Keratinocyte (primary cell): ENCODE data around the gene GYG2. TPM values are rescaled to one million over a fixed set of nuclear protein-coding genes. Genes with fewer than 3 reads are reported as not detected.

Experiments
- DNase-seq: peaks from one replicate; pipeline ENCODE4 v3.0.0-alpha.2; 2011; ENCODE audit warnings: low read depth, missing footprints, low spot score
- FAIRE-seq: peaks from 2 replicates; lab custom pipeline; 2011; peaks lifted over from hg19 to GRCh38; lab: Jason Lieb, UNC
- H2AFZ ChIP-seq: 2 replicates; pipeline ENCODE4 v1.6.0; 2012; ENCODE audit warnings: low read length, control low read depth, inconsistent platforms; ENCODE audit not compliant: control insufficient read depth
- H3K27ac ChIP-seq: 2 replicates; pipeline ENCODE4 v1.5.1; 2011; ENCODE audit warnings: low read length; ENCODE audit not compliant: control insufficient read depth, insufficient read depth
- H3K27me3 ChIP-seq: 3 replicates; pipeline ENCODE4 v1.6.0; 2011; ENCODE audit warnings: low read length; ENCODE audit not compliant: control insufficient read depth, insufficient read depth; ENCODE audit errors: extremely low read depth
- H3K36me3 ChIP-seq, 2 experiments: 2 replicates in 1 of 2; 3 replicates in 1 of 2; pipeline ENCODE4 v1.5.1; 2011; ENCODE audit warnings: low read length in 2 of 2, mild to moderate bottlenecking in 1 of 2; ENCODE audit not compliant: control insufficient read depth in 2 of 2, insufficient read depth in 2 of 2; ENCODE audit errors: extremely low read depth in 1 of 2
- H3K4me1 ChIP-seq: 3 replicates; pipeline ENCODE4 v1.5.1; 2011; ENCODE audit warnings: low read length; ENCODE audit not compliant: control insufficient read depth, insufficient read depth; ENCODE audit errors: extremely low read depth
- H3K4me2 ChIP-seq: 3 replicates; pipeline ENCODE4 v1.6.0; 2011; ENCODE audit warnings: low read depth, low read length; ENCODE audit not compliant: control insufficient read depth, insufficient read depth; ENCODE audit errors: extremely low read depth
- H3K4me3 ChIP-seq, 3 experiments: fragments of 200-600 bp in 1 of 3; sonication (generic) in 1 of 3; 2 replicates in 2 of 3; 3 replicates in 1 of 3; pipeline ENCODE4 v1.5.1; 2011 to 2016; ENCODE audit warnings: low read length in 3 of 3, mild to moderate bottlenecking in 3 of 3, control low read depth in 2 of 3, inconsistent platforms in 1 of 3, low read depth in 1 of 3, mixed read lengths in 1 of 3, mixed run types in 1 of 3, moderate library complexity in 1 of 3; ENCODE audit not compliant: control insufficient read depth in 2 of 3, insufficient read depth in 2 of 3; ENCODE audit errors: extremely low read depth in 1 of 3
- H3K79me2 ChIP-seq: 2 replicates; pipeline ENCODE4 v1.6.0; 2012; ENCODE audit warnings: low read length; ENCODE audit not compliant: control insufficient read depth, insufficient read depth
- H3K9ac ChIP-seq: 3 replicates; pipeline ENCODE4 v1.6.0; 2011; ENCODE audit warnings: low read length; ENCODE audit not compliant: control insufficient read depth, insufficient read depth; ENCODE audit errors: extremely low read depth
- H3K9me1 ChIP-seq: 3 replicates; pipeline ENCODE4 v1.6.0; 2011; ENCODE audit warnings: low read length; ENCODE audit not compliant: control insufficient read depth, insufficient read depth; ENCODE audit errors: extremely low read depth
- H3K9me3 ChIP-seq: 2 replicates; pipeline ENCODE4 v1.5.1; 2012; ENCODE audit warnings: low read depth, low read length; ENCODE audit not compliant: control insufficient read depth
- H4K20me1 ChIP-seq: 3 replicates; pipeline ENCODE4 v1.6.0; 2011; ENCODE audit warnings: low read length; ENCODE audit not compliant: control insufficient read depth, insufficient read depth; ENCODE audit errors: extremely low read depth
- EZH2 ChIP-seq: IDR thresholded peaks from one replicate; pipeline ENCODE4 v1.6.1; 2012; ENCODE audit warnings: inconsistent platforms, mild to moderate bottlenecking, low read length, moderate library complexity
- dilution Hi-C: fragments of 300-500 bp; cut with MboI; formaldehyde crosslinking; loops from one replicate; pipeline ENCODE4 v1.7.0; 2020; ENCODE audit warnings: low sequenced_read_pairs; ENCODE audit not compliant: extremely low pct_ligation_motif_present
- polyA plus RNA-seq, 5 experiments: library from polyadenylated mRNA; depleted of rRNA in 3 of 5; stranded (reverse) in 3 of 5; stranded (forward) in 1 of 5; unstranded in 1 of 5; fragments of >200 nt; gene quantifications; 1 replicate in 1 of 5; 2 replicates in 3 of 5; 3 replicates in 1 of 5; pipeline versions ENCODE4 v1.2.1 to v1.2.3, GENCODE V29; 2011 to 2012; ENCODE audit warnings: missing spikeins in 2 of 5, low read depth in 1 of 5, low replicate concordance in 1 of 5
- TF ChIP-seq, protein P1 (sequence below), 3 experiments: IDR thresholded peaks in 1 of 3; conservative IDR thresholded peaks in 1 of 3; optimal IDR thresholded peaks in 1 of 3; 2 replicates in 2 of 3; 3 replicates in 1 of 3; pipeline versions ENCODE3 to v1.5.1; 2011; ENCODE audit warnings: low read length in 3 of 3, mild to moderate bottlenecking in 3 of 3, moderate library complexity in 2 of 3, control low read depth in 1 of 3, inconsistent platforms in 1 of 3; ENCODE audit not compliant: insufficient read depth in 2 of 3; ENCODE audit errors: extremely low read depth in 1 of 3

GYG2 gene
- polyA plus RNA-seq, 1 donor (not counting 4 experiments of a cell fraction or from before 2014, with no cell fraction given), result not detected

- Histone ChIP-seq H2AFZ (no peak overlapping the region), H3K36me3 (no peaks in the 10 kb centered on the region), H4K20me1 (no peaks in the 10 kb centered on the region), H3K4me2 (no peak overlapping the region), H3K27ac (no peak overlapping the region), H3K4me1 (peaks cover 6% of the 10 kb centered on the region), H3K9ac (no peak overlapping the region), H3K9me1 (no peaks in the 10 kb centered on the region), H3K9me3 (no peaks in the 10 kb centered on the region), H3K27me3 (peaks cover 15% of the 10 kb centered on the region), H3K79me2 (no peaks in the 10 kb centered on the region), H3K4me3 (no peak overlapping the region)
- DNase-seq (no peak), FAIRE-seq (no peak)
- TF ChIP-seq, protein P1, sequence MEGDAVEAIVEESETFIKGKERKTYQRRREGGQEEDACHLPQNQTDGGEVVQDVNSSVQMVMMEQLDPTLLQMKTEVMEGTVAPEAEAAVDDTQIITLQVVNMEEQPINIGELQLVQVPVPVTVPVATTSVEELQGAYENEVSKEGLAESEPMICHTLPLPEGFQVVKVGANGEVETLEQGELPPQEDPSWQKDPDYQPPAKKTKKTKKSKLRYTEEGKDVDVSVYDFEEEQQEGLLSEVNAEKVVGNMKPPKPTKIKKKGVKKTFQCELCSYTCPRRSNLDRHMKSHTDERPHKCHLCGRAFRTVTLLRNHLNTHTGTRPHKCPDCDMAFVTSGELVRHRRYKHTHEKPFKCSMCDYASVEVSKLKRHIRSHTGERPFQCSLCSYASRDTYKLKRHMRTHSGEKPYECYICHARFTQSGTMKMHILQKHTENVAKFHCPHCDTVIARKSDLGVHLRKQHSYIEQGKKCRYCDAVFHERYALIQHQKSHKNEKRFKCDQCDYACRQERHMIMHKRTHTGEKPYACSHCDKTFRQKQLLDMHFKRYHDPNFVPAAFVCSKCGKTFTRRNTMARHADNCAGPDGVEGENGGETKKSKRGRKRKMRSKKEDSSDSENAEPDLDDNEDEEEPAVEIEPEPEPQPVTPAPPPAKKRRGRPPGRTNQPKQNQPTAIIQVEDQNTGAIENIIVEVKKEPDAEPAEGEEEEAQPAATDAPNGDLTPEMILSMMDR (optimal IDR thresholded peaks at IDR 0.05 in 1 of 3, IDR thresholded peaks at IDR 0.05 in 1 of 3, conservative IDR thresholded peaks at IDR 0.05 in 1 of 3; ENCODE audit: extremely low read depth in 1 of 3, insufficient read depth in 2 of 3, low read length in 3 of 3), result no peak
- dilution Hi-C loops, result no loop called here
Observed at GRCh38 chrX:2824886-2825285, 3.8 kb upstream of the GYG2 start.

GRCh38 chrX:2828959-2829411, 255 bp downstream of the GYG2 start:
- Histone ChIP-seq H3K79me2 (no peaks in the 10 kb centered on the region), H4K20me1 (no peaks in the 10 kb centered on the region), H3K9me3 (no peaks in the 10 kb centered on the region), H3K36me3 (no peaks in the 10 kb centered on the region), H3K4me1 (no peaks in the 10 kb centered on the region), H3K9me1 (no peaks in the 10 kb centered on the region), H3K27ac (no peak overlapping the region), H3K9ac (no peak overlapping the region), H3K4me2 (no peak overlapping the region), H3K27me3 (peaks cover 30% of the 10 kb centered on the region), H3K4me3 (no peak overlapping the region), H2AFZ (no peak overlapping the region)
- dilution Hi-C loops, result no loop called here
- no peak for DNase-seq
- no peak for FAIRE-seq
- TF ChIP-seq, protein P1 (optimal IDR thresholded peaks at IDR 0.05 in 1 of 3, IDR thresholded peaks at IDR 0.05 in 1 of 3, conservative IDR thresholded peaks at IDR 0.05 in 1 of 3; ENCODE audit: extremely low read depth in 1 of 3, insufficient read depth in 2 of 3, low read length in 3 of 3), result no peak
- no peak for TF ChIP-seq EZH2
